Testis (tissue), 2 donors: ENCODE data around the gene RABGGTA.

ENCODE experiments used
- CTCF ChIP-seq, 3 experiments: fragments of 450-650 bp in 2 of 3; fragments of 200-600 bp in 1 of 3; sonication (generic) in 1 of 3; IDR thresholded peaks; one replicate each; pipeline ENCODE4 v1.5.1; 2016 to 2019; ENCODE audit warnings: antibody characterized with exemption in 3 of 3, mild to moderate bottlenecking in 2 of 3, moderate library complexity in 1 of 3
- POLR2A ChIP-seq: fragments of 450-650 bp; IDR thresholded peaks from one replicate; pipeline ENCODE4 v1.6.1; 2017; ENCODE audit warnings: antibody characterized with exemption, mild to moderate bottlenecking, moderate library complexity

GRCh38 chr14:24256960-24257359 lies 14.4 kb downstream of the RABGGTA start:
- no peak for TF ChIP-seq POLR2A
- no peak for TF ChIP-seq CTCF (IDR thresholded peaks at IDR 0.05)
